IMR-90 (cell line): ENCODE measurements around the gene PLCXD1. TPM values are rescaled to one million over a fixed set of nuclear protein-coding genes. Genes with fewer than 3 reads are reported as not detected.

Experiments
- ATAC-seq: fragments of 200-7000 bp; cut with Tn5 transposase; 2 replicates; pipeline ENCODE4 v1.9.1; 2020; ENCODE audit warnings: low read depth, mild to moderate bottlenecking, moderate library complexity
- BruUV-seq: library from RNA; stranded (reverse); fragments of 400-500 nt; replicated peaks from 2 replicates; lab custom pipeline; 2021; lab: Mats Ljungman, UMichigan
- CTCF ChIA-PET: fragments of 300-600 bp; formaldehyde crosslinking; extraction: SDS; loops from one replicate; lab custom pipeline; 2021; ENCODE audit warnings: antibody characterized with exemption; lab: Yijun Ruan, JAX
- POLR2A ChIA-PET: fragments of 300-600 bp; sonication (Branson Sonifier 250); formaldehyde crosslinking; loops from one replicate; lab custom pipeline; 2022; ENCODE audit warnings: antibody characterized with exemption; ENCODE audit not compliant: unreplicated experiment; lab: Charles Lee
- DNase-seq: peaks from one replicate; pipeline ENCODE4 v3.0.0; 2013
- H2AFZ ChIP-seq: replicated peaks from 2 replicates; pipeline ENCODE3; 2013; ENCODE audit warnings: low read length, mild to moderate bottlenecking; ENCODE audit not compliant: poor library complexity
- H2AK5ac ChIP-seq: 2 replicates; pipeline ENCODE4 v1.6.1; 2013; ENCODE audit warnings: low read depth, low read length, inconsistent platforms
- H2AK9ac ChIP-seq: replicated peaks from 2 replicates; pipeline ENCODE3; 2013; ENCODE audit warnings: mild to moderate bottlenecking, low read depth, low read length, moderate library complexity; ENCODE audit not compliant: poor library complexity
- H2BK120ac ChIP-seq: 2 replicates; pipeline ENCODE4 v1.6.1; 2013; ENCODE audit warnings: low read depth, low read length, inconsistent platforms
- H2BK15ac ChIP-seq: 3 replicates; pipeline ENCODE4 v1.6.1; 2013; ENCODE audit warnings: low read depth, low read length, inconsistent platforms
- H2BK20ac ChIP-seq: 2 replicates; pipeline ENCODE4 v1.6.1; 2013; ENCODE audit warnings: low read depth, mild to moderate bottlenecking, inconsistent platforms, low read length, moderate library complexity
- H2BK5ac ChIP-seq: 2 replicates; pipeline ENCODE4 v1.6.1; 2013; ENCODE audit warnings: mild to moderate bottlenecking, low read depth, low read length, inconsistent platforms; ENCODE audit not compliant: poor library complexity, severe bottlenecking
- H3K14ac ChIP-seq: replicated peaks from 2 replicates; pipeline ENCODE4 v1.6.1; 2013; ENCODE audit warnings: low read depth, low read length, inconsistent platforms
- H3K18ac ChIP-seq: 2 replicates; pipeline ENCODE4 v1.6.1; 2013; ENCODE audit warnings: low read depth, low read length, control low read depth
- H3K23ac ChIP-seq: 2 replicates; pipeline ENCODE4 v1.6.1; 2013; ENCODE audit warnings: low read depth, low read length, inconsistent platforms
- H3K27ac ChIP-seq: 2 replicates; pipeline ENCODE4 v1.5.1; 2013; ENCODE audit warnings: mild to moderate bottlenecking, control low read depth, low read length; ENCODE audit not compliant: insufficient read depth
- H3K27me3 ChIP-seq: 2 replicates; pipeline ENCODE4 v1.6.1; 2013; ENCODE audit warnings: low read length; ENCODE audit not compliant: control insufficient read depth, insufficient read depth
- H3K36me3 ChIP-seq: 2 replicates; pipeline ENCODE4 v1.6.1; 2013; ENCODE audit warnings: low read length, mixed read lengths; ENCODE audit not compliant: control insufficient read depth, insufficient read depth
- H3K4ac ChIP-seq: 2 replicates; pipeline ENCODE4 v1.6.1; 2013; ENCODE audit warnings: low read depth, low read length, inconsistent platforms
- H3K4me1 ChIP-seq: 2 replicates; pipeline ENCODE4 v1.6.1; 2013; ENCODE audit warnings: low read length, mixed read lengths; ENCODE audit not compliant: control insufficient read depth, insufficient read depth
- H3K4me2 ChIP-seq: 2 replicates; pipeline ENCODE4 v1.6.1; 2013; ENCODE audit warnings: low read depth, mild to moderate bottlenecking, control low read depth, low read length, moderate library complexity
- H3K4me3 ChIP-seq: 2 replicates; pipeline ENCODE4 v1.5.1; 2013; ENCODE audit warnings: low read depth, mild to moderate bottlenecking, control low read depth, low read length, moderate library complexity; ENCODE audit not compliant: insufficient read depth
- H3K56ac ChIP-seq: 2 replicates; pipeline ENCODE4 v1.6.1; 2013; ENCODE audit warnings: low read length, inconsistent platforms; ENCODE audit not compliant: insufficient read depth; ENCODE audit errors: extremely low read depth
- H3K79me1 ChIP-seq, 2 experiments: 2 replicates each; pipeline ENCODE4 v1.6.1; 2013; ENCODE audit warnings: low read length in 2 of 2, inconsistent platforms in 1 of 2, low read depth in 1 of 2
- H3K9ac ChIP-seq: 2 replicates; pipeline ENCODE4 v1.6.1; 2013; ENCODE audit warnings: low read depth, low read length, control low read depth
- H3K9me1 ChIP-seq: 2 replicates; pipeline ENCODE4 v1.6.1; 2013; ENCODE audit warnings: low read length, inconsistent platforms; ENCODE audit not compliant: insufficient read depth
- H3K9me3 ChIP-seq: 2 replicates; pipeline ENCODE4 v1.6.1; 2013; ENCODE audit warnings: low read length; ENCODE audit not compliant: control insufficient read depth, insufficient read depth
- H4K20me1 ChIP-seq: 2 replicates; pipeline ENCODE4 v1.6.1; 2013; ENCODE audit warnings: low read length, inconsistent platforms; ENCODE audit not compliant: insufficient read depth
- H4K5ac ChIP-seq: 2 replicates; pipeline ENCODE4 v1.6.1; 2013; ENCODE audit warnings: mild to moderate bottlenecking, low read depth, low read length, control low read depth
- H4K8ac ChIP-seq, 2 experiments: 2 replicates each; pipeline ENCODE4 v1.6.1; 2013; ENCODE audit warnings: low read depth in 2 of 2, low read length in 2 of 2, control low read depth in 1 of 2, inconsistent platforms in 1 of 2
- H4K91ac ChIP-seq: 2 replicates; pipeline ENCODE4 v1.6.1; 2013; ENCODE audit warnings: low read depth, low read length, inconsistent platforms; ENCODE audit not compliant: insufficient read depth
- CHD1 ChIP-seq: IDR thresholded peaks from 2 replicates; pipeline ENCODE4 v1.6.1; 2012; ENCODE audit warnings: low read depth, low read length, improper control_type of control experiment
- WGBS, 2 experiments: methylation state at CpG; one replicate each; pipeline versions ENCODE4 v1.1.5 to v1.1.7; 2013; ENCODE audit warnings: missing lambda C conversion rate in 2 of 2; ENCODE audit not compliant: insufficient read length in 1 of 2; ENCODE audit errors: extremely low coverage in 2 of 2; 5-methylcytosine and 5-hydroxymethylcytosine counted together
- dilution Hi-C: fragments of 300-500 bp; cut with HindIII; formaldehyde crosslinking; loops from one replicate; pipeline ENCODE4 v1.14.3; 2018; ENCODE audit warnings: low sequenced_read_pairs; ENCODE audit not compliant: unreplicated experiment
- in situ Hi-C: fragments of 300-500 bp; cut with MboI; formaldehyde crosslinking; loops from 3 replicates; pipeline ENCODE4 v1.14.3; 2019; ENCODE audit warnings: low sequenced_read_pairs, inconsistent platforms, mixed read lengths
- intact Hi-C: fragments of 100-400 bp; cut with micrococcal nuclease; formaldehyde crosslinking; loops from 2 replicates; pipeline ENCODE4 v1.10.0; 2022
- polyA plus RNA-seq, 3 experiments: library from polyadenylated mRNA; depleted of rRNA; stranded (reverse); fragments of >200 nt; gene quantifications; 2 replicates each; pipeline ENCODE4 v1.2.3, GENCODE V29; 2012; ENCODE audit warnings: low replicate concordance in 1 of 3
- total RNA-seq: library from RNA; depleted of rRNA; stranded (reverse); fragments of >200 nt; gene quantifications from 2 replicates; pipeline ENCODE4 v1.2.3, GENCODE V29; 2012

PLCXD1 gene
- total and polyA plus RNA-seq, 2 of the 4 experiments (the other 2 are of a cell fraction) = 16.7 to 17.7 TPM

GRCh38 chrX:261919-262352, 19.2 kb upstream of the PLCXD1 start:
- Histone ChIP-seq H2AK5ac (no peak overlapping the region), H3K9me1 (no peaks in the 10 kb centered on the region), H2BK20ac (no peak overlapping the region), H4K20me1 (no peaks in the 10 kb centered on the region), H3K23ac (no peak overlapping the region), H2BK15ac (no peak overlapping the region), H3K4ac (no peak overlapping the region), H3K79me1 (no peaks in the 10 kb centered on the region), H3K9ac (no peak overlapping the region), H3K56ac (no peak overlapping the region), H3K27me3 (no peaks in the 10 kb centered on the region), H3K36me3 (no peaks in the 10 kb centered on the region), H3K27ac (no peak overlapping the region), H2BK120ac (no peak overlapping the region), H4K5ac (no peak overlapping the region), H3K4me3 (no peak overlapping the region), H3K18ac (no peak overlapping the region), H3K4me2 (no peak overlapping the region), H4K8ac (no peak overlapping the region), H3K4me1 (no peaks in the 10 kb centered on the region), H3K14ac (no peak overlapping the region), H2AK9ac (no peak overlapping the region), H2AFZ (peak overlapping the region; percentile 83), H2BK5ac (no peak overlapping the region), H4K91ac (no peak overlapping the region), H3K9me3 (no peaks in the 10 kb centered on the region)
- no TSS peak for BruUV-seq
- WGBS, 2 experiments = 89% methylated on average over 4 of the region's 12 CpGs; no CpG with 5 or more reads in 1 of the 2 experiments
- ATAC-seq (no peak; the same call in 1 of the 2 replicates), DNase-seq (no peak)
- in situ Hi-C loops (no loop called here), dilution Hi-C loops (no loop called here), intact Hi-C loops (no loop called here)
- TF ChIP-seq CHD1 = no peak
- ChIA-PET POLR2A (no interaction called here), CTCF (no interaction called here)
